Neural cell (in vitro differentiated cells): ENCODE results near the gene LRCH4. TPM values are rescaled to one million over a fixed set of nuclear protein-coding genes. Genes with fewer than 3 reads are reported as not detected.

Source experiments
- H2AFZ ChIP-seq: fragments of 200-600, 300-800 bp; sonication (generic), shearing (Covaris generic); 2 replicates; pipeline ENCODE4 v1.6.0; 2014; ENCODE audit warnings: low read depth, mild to moderate bottlenecking, antibody characterized with exemption, low read length, moderate library complexity
- H3F3A ChIP-seq: fragments of 200-600 bp; shearing (Covaris generic); 2 replicates; pipeline ENCODE4 v1.6.1; 2016; ENCODE audit warnings: mild to moderate bottlenecking, moderate library complexity, mixed read lengths, antibody characterized with exemption, low read length; ENCODE audit not compliant: insufficient read depth, poor library complexity, severe bottlenecking
- H3K27ac ChIP-seq: fragments of 200-600, 300-800 bp; sonication (generic), shearing (Covaris generic); 2 replicates; pipeline ENCODE4 v1.5.1; 2014; ENCODE audit warnings: mild to moderate bottlenecking, low read length, moderate library complexity
- H3K27me3 ChIP-seq: fragments of 300-800, 200-600 bp; sonication (generic), shearing (Covaris generic); 2 replicates; pipeline ENCODE4 v1.6.0; 2014; ENCODE audit warnings: mild to moderate bottlenecking, low read depth, low read length, moderate library complexity; ENCODE audit not compliant: insufficient read depth
- H3K36me3 ChIP-seq: fragments of 300-800, 200-600 bp; sonication (generic), shearing (Covaris generic); 2 replicates; pipeline ENCODE4 v1.5.1; 2014; ENCODE audit warnings: mild to moderate bottlenecking, antibody characterized with exemption, low read length, moderate library complexity; ENCODE audit not compliant: insufficient read depth
- H3K4me2 ChIP-seq: fragments of 300-800, 200-600 bp; sonication (generic), shearing (Covaris generic); 2 replicates; pipeline ENCODE4 v1.6.0; 2014; ENCODE audit warnings: mild to moderate bottlenecking, low read length
- H3K4me3 ChIP-seq: fragments of 300-800, 200-600 bp; sonication (generic), shearing (Covaris generic); 2 replicates; pipeline ENCODE4 v1.5.1; 2014; ENCODE audit warnings: mild to moderate bottlenecking, low read length, moderate library complexity
- H3K79me2 ChIP-seq: fragments of 200-600 bp; shearing (Covaris generic); replicated peaks from 2 replicates; pipeline ENCODE4 v1.6.0; 2014; ENCODE audit warnings: mild to moderate bottlenecking, low read length, moderate library complexity; ENCODE audit not compliant: insufficient read depth
- H3K9ac ChIP-seq: fragments of 300-800, 200-600 bp; sonication (generic), shearing (Covaris generic); 2 replicates; pipeline ENCODE4 v1.6.1; 2016; ENCODE audit warnings: mild to moderate bottlenecking, low read length, mixed read lengths
- H3K9me2 ChIP-seq: fragments of 200-600 bp; shearing (Covaris generic); 2 replicates; pipeline ENCODE4 v1.6.1; 2016; ENCODE audit warnings: mild to moderate bottlenecking, low read length, mixed read lengths; ENCODE audit not compliant: insufficient read depth
- H3K9me3 ChIP-seq: fragments of 200-600, 300-800 bp; sonication (generic), shearing (Covaris generic); 2 replicates; pipeline ENCODE4 v1.6.1; 2016; ENCODE audit warnings: mild to moderate bottlenecking, mixed run types, low read length, moderate library complexity, mixed read lengths
- H4K20me1 ChIP-seq: fragments of 200-600 bp; shearing (Covaris generic); 2 replicates; pipeline ENCODE4 v1.6.1; 2016; ENCODE audit warnings: mild to moderate bottlenecking, mixed run types; ENCODE audit not compliant: insufficient read depth
- CTCF ChIP-seq: fragments of 450-650 bp; IDR thresholded peaks from 2 replicates; pipeline ENCODE4 v1.5.1; 2014; ENCODE audit warnings: antibody characterized with exemption, mild to moderate bottlenecking, moderate library complexity; ENCODE audit not compliant: poor library complexity, severe bottlenecking
- EP300 ChIP-seq: fragments of 450-650 bp; conservative IDR thresholded peaks from 2 replicates; pipeline ENCODE4 v1.6.1; 2014; ENCODE audit warnings: antibody characterized with exemption, mild to moderate bottlenecking, moderate library complexity; ENCODE audit not compliant: poor library complexity, severe bottlenecking
- EZH2 ChIP-seq: fragments of 200-600, 300-800 bp; shearing (Covaris generic), sonication (generic); IDR thresholded peaks from 2 replicates; pipeline ENCODE4 v1.6.1; 2014; ENCODE audit warnings: antibody characterized with exemption, low read length, borderline replicate concordance, mild to moderate bottlenecking; ENCODE audit not compliant: insufficient read depth, poor library complexity, severe bottlenecking
- MXI1 ChIP-seq: fragments of 450-650 bp; conservative IDR thresholded peaks from 2 replicates; pipeline ENCODE4 v1.6.1; 2014; ENCODE audit warnings: antibody characterized with exemption, mild to moderate bottlenecking; ENCODE audit not compliant: poor library complexity, severe bottlenecking
- POLR2AphosphoS5 ChIP-seq: IDR thresholded peaks from 2 replicates; pipeline ENCODE4 v1.6.1; 2012
- RAD21 ChIP-seq: fragments of 450-650 bp; conservative IDR thresholded peaks from 2 replicates; pipeline ENCODE4 v1.6.1; 2014; ENCODE audit warnings: antibody characterized with exemption, mild to moderate bottlenecking, moderate library complexity
- SMC3 ChIP-seq: fragments of 450-650 bp; conservative IDR thresholded peaks from 2 replicates; pipeline ENCODE4 v1.6.1; 2014; ENCODE audit warnings: antibody characterized with exemption, mild to moderate bottlenecking, moderate library complexity; ENCODE audit not compliant: poor library complexity
- TAF1 ChIP-seq: IDR thresholded peaks from 2 replicates; pipeline ENCODE4 v1.6.1; 2012; ENCODE audit warnings: low read depth
- polyA plus RNA-seq: library from polyadenylated mRNA; depleted of rRNA; stranded (reverse); fragments of >200 nt; gene quantifications from 2 replicates; pipeline ENCODE4 v1.2.3, GENCODE V29; 2014
- TF ChIP-seq, protein P1 (sequence below): IDR thresholded peaks from 2 replicates; pipeline ENCODE4 v1.6.1; 2012; ENCODE audit warnings: borderline replicate concordance

The LRCH4 gene
- polyA plus RNA-seq, 1 donor from 2014 or later, result 17.2 TPM

- Histone ChIP-seq H3K4me2 (no peak overlapping the region), H4K20me1 (no peaks in the 10 kb centered on the region), H2AFZ (no peak overlapping the region), H3K9me3 (no peaks in the 10 kb centered on the region), H3K4me3 (no peak overlapping the region), H3K27me3 (no peaks in the 10 kb centered on the region), H3K79me2 (no peaks in the 10 kb centered on the region), H3F3A (no peaks in the 10 kb centered on the region), H3K9me2 (no peaks in the 10 kb centered on the region), H3K9ac (no peak overlapping the region), H3K27ac (no peak overlapping the region), H3K36me3 (no peaks in the 10 kb centered on the region)
- TF ChIP-seq MXI1 (no peak), RAD21 (no peak), TAF1 (no peak), SMC3 (no peak), POLR2AphosphoS5 (no peak), EP300 (no peak), EZH2 (no peak), CTCF (no peak)
- TF ChIP-seq, protein P1, sequence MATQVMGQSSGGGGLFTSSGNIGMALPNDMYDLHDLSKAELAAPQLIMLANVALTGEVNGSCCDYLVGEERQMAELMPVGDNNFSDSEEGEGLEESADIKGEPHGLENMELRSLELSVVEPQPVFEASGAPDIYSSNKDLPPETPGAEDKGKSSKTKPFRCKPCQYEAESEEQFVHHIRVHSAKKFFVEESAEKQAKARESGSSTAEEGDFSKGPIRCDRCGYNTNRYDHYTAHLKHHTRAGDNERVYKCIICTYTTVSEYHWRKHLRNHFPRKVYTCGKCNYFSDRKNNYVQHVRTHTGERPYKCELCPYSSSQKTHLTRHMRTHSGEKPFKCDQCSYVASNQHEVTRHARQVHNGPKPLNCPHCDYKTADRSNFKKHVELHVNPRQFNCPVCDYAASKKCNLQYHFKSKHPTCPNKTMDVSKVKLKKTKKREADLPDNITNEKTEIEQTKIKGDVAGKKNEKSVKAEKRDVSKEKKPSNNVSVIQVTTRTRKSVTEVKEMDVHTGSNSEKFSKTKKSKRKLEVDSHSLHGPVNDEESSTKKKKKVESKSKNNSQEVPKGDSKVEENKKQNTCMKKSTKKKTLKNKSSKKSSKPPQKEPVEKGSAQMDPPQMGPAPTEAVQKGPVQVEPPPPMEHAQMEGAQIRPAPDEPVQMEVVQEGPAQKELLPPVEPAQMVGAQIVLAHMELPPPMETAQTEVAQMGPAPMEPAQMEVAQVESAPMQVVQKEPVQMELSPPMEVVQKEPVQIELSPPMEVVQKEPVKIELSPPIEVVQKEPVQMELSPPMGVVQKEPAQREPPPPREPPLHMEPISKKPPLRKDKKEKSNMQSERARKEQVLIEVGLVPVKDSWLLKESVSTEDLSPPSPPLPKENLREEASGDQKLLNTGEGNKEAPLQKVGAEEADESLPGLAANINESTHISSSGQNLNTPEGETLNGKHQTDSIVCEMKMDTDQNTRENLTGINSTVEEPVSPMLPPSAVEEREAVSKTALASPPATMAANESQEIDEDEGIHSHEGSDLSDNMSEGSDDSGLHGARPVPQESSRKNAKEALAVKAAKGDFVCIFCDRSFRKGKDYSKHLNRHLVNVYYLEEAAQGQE, result no peak
These were observed 9.3 kb upstream of the LRCH4 start for GRCh38 chr7:100595188-100595587.

DNA sequence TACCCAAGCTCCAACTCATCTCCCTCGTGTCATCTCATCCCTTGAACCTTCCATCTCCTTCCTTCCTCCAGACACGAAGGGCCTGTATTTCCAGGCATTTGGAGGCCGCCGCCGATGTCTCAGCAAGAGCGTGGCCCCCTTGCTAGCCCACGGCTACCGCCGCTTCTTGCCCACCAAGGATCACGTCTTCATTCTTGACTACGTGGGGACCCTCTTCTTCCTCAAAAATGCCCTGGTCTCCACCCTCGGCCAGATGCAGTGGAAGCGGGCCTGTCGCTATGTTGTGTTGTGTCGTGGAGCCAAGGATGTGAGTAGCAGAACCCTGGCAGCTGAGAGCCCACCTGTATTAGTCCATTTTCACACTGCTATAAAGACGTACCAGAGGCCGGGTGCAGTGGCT is 5.7 kb upstream of the LRCH4 start:
- Histone ChIP-seq H4K20me1 (no peaks in the 10 kb centered on the region), H3K9me2 (no peaks in the 10 kb centered on the region), H3K79me2 (no peaks in the 10 kb centered on the region)

More for the DNA sequence above, 5.7 kb upstream of the LRCH4 start:
- no peak overlapping the region for H3K27ac ChIP-seq
- H3K36me3 ChIP-seq, result no peaks in the 10 kb centered on the region
- no peaks in the 10 kb centered on the region for H3K27me3 ChIP-seq
- no peak overlapping the region for H3K4me2 ChIP-seq
- no peak overlapping the region for H3K4me3 ChIP-seq
- H3K9ac ChIP-seq, result no peak overlapping the region
- no peaks in the 10 kb centered on the region for H3F3A ChIP-seq
- H2AFZ ChIP-seq, result no peak overlapping the region
- no peaks in the 10 kb centered on the region for H3K9me3 ChIP-seq
- TF ChIP-seq EP300 (no peak), EZH2 (no peak), POLR2AphosphoS5 (no peak), TAF1 (no peak), SMC3 (no peak), CTCF (no peak), MXI1 (no peak), RAD21 (no peak)
- TF ChIP-seq, protein P1, result no peak
